GM12801 (cell line): ENCODE data around the gene WIPI1.

Source experiments
- TF ChIP-seq, protein P1 (sequence below): IDR thresholded peaks from one replicate; pipeline ENCODE4 v1.5.1; 2011; ENCODE audit warnings: control low read depth; ENCODE audit not compliant: insufficient read length; ENCODE audit errors: extremely low read depth

WIPI1 gene

GRCh38 chr17:68468334-68468733, 11.0 kb upstream of the WIPI1 start:
- TF ChIP-seq, protein P1, sequence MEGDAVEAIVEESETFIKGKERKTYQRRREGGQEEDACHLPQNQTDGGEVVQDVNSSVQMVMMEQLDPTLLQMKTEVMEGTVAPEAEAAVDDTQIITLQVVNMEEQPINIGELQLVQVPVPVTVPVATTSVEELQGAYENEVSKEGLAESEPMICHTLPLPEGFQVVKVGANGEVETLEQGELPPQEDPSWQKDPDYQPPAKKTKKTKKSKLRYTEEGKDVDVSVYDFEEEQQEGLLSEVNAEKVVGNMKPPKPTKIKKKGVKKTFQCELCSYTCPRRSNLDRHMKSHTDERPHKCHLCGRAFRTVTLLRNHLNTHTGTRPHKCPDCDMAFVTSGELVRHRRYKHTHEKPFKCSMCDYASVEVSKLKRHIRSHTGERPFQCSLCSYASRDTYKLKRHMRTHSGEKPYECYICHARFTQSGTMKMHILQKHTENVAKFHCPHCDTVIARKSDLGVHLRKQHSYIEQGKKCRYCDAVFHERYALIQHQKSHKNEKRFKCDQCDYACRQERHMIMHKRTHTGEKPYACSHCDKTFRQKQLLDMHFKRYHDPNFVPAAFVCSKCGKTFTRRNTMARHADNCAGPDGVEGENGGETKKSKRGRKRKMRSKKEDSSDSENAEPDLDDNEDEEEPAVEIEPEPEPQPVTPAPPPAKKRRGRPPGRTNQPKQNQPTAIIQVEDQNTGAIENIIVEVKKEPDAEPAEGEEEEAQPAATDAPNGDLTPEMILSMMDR = no peak

- TF ChIP-seq, protein P1 = no peak
These were observed 6.1 kb upstream of the WIPI1 start for GRCh38 chr17:68463211-68464019.

DNA sequence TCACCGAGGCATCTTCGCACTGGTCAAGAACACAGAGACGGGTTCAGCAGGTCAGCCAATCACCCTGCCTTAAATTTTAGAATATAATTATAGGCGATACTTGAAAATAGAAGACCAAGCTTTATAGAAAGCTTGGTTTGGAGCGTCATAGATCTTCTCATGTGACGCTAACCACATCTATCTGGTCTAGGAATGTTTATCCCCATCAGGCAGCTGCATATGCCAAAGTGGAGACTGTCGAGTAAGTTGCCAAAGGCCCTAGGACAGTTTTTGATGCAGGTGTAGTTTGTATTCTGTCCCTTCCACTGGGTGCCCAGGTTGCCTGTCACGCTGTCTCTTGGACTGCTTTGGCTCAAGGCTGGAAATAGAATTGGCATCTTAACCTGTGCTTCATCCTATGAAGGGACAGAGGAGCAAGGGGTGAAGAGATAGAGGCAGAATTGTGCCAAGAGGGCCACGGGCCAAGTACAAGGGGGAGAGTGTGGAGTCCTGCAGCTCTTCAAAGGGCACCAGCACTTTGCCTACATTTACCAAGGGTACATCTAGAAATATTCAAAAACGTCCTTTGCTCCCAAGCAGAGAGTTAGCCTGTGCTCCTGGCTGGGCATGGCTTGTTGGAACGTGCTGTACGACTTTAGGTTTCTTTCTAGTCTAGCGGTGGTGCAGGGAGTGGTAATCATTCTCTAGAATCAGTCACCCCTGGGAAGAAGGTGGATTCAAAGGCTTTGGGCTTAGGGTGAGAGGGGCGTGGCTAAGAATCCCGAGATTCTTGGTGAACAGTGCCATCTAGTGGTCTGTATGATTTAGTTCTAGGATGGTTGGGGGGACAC, 5.3 kb upstream of the WIPI1 start:
- TF ChIP-seq, protein P1 = no peak

- TF ChIP-seq, protein P1 = no peak
These were observed 4.3 kb upstream of the WIPI1 start for GRCh38 chr17:68461589-68461988.

DNA sequence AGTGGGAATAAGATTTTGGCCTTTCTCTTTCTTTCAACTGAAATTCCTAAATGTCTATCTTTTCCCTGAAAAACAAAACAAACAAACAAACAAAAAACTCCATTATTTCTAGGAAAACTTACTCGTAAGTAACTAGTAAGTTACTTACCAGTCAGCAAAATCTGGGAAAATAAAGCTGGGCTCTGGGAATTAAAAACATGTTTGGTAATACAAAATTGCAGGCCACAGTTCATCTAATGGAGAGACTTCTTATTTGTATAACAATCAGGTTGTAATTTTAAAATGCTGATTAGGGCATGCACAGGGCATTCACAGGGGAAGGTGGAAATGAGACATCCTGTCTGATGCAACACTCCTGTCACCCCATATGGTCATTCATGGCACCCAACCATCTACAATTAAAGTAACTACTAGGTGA, 3.8 kb upstream of the WIPI1 start:
- TF ChIP-seq, protein P1 = no peak

DNA sequence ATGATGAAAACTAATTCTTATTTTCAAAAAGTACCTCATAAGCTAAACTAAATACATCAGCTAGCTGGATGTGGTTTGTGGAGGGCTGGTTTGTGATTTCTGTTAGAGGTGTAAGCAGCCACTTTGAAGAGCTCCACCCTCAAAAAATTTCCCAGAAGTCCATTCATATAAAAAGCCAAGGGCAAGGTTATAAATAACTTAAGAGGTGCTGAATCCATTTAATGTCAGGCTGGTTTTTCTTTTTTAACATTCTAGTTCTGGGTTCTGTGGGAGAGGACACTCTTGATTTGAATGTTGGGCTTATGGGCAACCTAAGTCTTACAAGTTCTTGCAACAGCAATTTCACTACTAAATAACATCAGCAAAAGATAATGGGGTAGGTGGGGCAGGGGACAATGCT, 3.4 kb upstream of the WIPI1 start:
- TF ChIP-seq, protein P1 = no peak

GRCh38 chr17:68460146-68460545, 2.9 kb upstream of the WIPI1 start:
- TF ChIP-seq, protein P1 = no peak
